Muscle layer of colon (tissue), 2 donors: ENCODE data around the gene CTRL.

Experiments
- H3K27ac ChIP-seq: one replicate; pipeline ENCODE4 v1.7.0; 2013; ENCODE audit warnings: low read depth, mild to moderate bottlenecking, low read length, moderate library complexity
- H3K27me3 ChIP-seq, 2 donors: one replicate each; pipeline ENCODE4 v1.7.0; 2013; ENCODE audit warnings: low read length in 2 of 2, mild to moderate bottlenecking in 2 of 2; ENCODE audit not compliant: insufficient read depth in 2 of 2, control insufficient read depth in 1 of 2
- H3K36me3 ChIP-seq: one replicate; pipeline ENCODE4 v1.7.0; 2013; ENCODE audit warnings: mild to moderate bottlenecking, low read length; ENCODE audit not compliant: insufficient read depth
- H3K4me1 ChIP-seq: one replicate; pipeline ENCODE4 v1.7.0; 2013; ENCODE audit warnings: mild to moderate bottlenecking, low read length; ENCODE audit not compliant: insufficient read depth
- H3K4me3 ChIP-seq, 2 donors: one replicate each; pipeline ENCODE4 v1.7.0; 2013; ENCODE audit warnings: low read length in 2 of 2, low read depth in 1 of 2, mild to moderate bottlenecking in 1 of 2, moderate library complexity in 1 of 2
- H3K9ac ChIP-seq: one replicate; pipeline ENCODE4 v1.7.0; 2013; ENCODE audit warnings: low read length
- H3K9me3 ChIP-seq: one replicate; pipeline ENCODE4 v1.7.0; 2013; ENCODE audit warnings: mild to moderate bottlenecking, low read length
- donor health status: abdominal sarcoma.
- donor health status: Adenocarcinoma of cecum.

CTRL gene

GRCh38 chr16:67957622-67958021 is 26.0 kb upstream of the CTRL start:
- Histone ChIP-seq H3K4me1 (peaks cover 10% of the 10 kb centered on the region), H3K9ac (no peak overlapping the region), H3K36me3 (peaks cover 73% of the 10 kb centered on the region), H3K27me3 (no peaks in the 10 kb centered on the region), H3K9me3 (no peaks in the 10 kb centered on the region), H3K4me3 (no peak overlapping the region), H3K27ac (no peak overlapping the region)

DNA sequence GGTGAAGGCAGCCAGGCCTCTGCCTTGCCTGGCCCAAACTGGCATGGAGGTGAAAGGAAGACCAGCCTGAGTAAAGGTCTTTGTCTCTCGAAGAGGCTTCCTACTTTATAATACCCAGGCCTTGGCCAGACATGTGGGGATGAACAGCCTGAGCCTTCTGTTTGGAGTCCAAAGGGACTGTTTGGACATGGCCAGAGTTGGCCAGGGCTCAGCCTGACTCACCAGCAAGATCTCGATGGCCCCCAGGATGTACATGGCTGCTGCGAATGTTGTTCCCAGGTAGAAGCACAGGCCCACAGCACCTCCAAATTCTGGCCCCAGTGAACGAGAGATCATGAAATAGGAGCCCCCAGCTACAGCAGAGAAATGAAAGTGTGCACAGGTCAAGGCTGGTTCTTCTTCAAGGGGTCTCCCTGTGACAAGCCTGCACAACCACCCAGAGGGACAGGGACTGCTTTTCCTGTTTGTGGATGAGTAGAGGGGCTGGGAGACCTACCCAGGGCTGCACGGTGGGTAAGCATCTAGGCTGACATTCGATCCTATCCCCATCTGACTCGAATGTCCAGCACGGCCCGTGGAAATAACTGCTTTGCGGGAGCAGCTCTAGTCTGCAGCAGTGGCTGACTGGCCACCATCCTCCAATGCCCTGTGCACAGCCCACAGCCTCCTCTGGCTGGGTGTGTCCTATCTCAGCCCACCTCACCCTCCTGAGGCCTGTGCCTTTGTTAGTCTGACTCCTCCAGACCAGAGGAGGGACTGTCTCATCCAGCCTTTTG is 22.9 kb upstream of the CTRL start:
- Histone ChIP-seq H3K36me3 (peaks cover 72% of the 10 kb centered on the region), H3K4me1 (peaks cover 23% of the 10 kb centered on the region), H3K27me3 (no peaks in the 10 kb centered on the region), H3K9me3 (no peaks in the 10 kb centered on the region), H3K27ac (no peak overlapping the region), H3K9ac (no peak overlapping the region), H3K4me3 (no peak overlapping the region)

- Histone ChIP-seq H3K27ac (no peak overlapping the region), H3K4me3 (no peak overlapping the region), H3K9ac (no peak overlapping the region), H3K27me3 (no peaks in the 10 kb centered on the region), H3K9me3 (no peaks in the 10 kb centered on the region), H3K4me1 (peaks cover 15% of the 10 kb centered on the region), H3K36me3 (peaks cover 71% of the 10 kb centered on the region)
Measured at GRCh38 chr16:67953641-67954375, 22.1 kb upstream of the CTRL start.

DNA sequence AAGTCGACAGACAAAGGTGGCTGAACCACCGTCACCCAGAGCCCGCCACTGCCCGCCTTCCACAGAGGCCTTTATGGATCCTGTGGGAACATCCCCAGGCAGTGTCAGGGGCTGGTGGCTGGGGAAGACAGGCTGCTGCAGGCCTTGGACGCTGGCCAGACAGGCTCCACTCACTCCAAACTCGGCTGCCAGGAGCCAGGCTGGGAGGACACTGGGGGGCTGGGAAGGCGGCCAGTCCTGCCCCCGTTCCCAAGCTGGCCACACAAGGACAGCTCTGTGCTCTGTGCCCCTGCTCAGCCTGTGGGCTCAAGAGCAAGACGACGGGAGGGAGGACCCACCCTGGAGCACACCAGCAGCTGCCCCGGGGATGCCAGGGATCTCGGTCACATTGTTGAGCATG is 19.8 kb upstream of the CTRL start:
- Histone ChIP-seq H3K9me3 (no peaks in the 10 kb centered on the region), H3K9ac (no peak overlapping the region), H3K36me3 (peaks cover 80% of the 10 kb centered on the region), H3K4me1 (peaks cover 13% of the 10 kb centered on the region), H3K27ac (peak overlapping the region; percentile 24), H3K4me3 (no peak overlapping the region), H3K27me3 (no peaks in the 10 kb centered on the region)

DNA sequence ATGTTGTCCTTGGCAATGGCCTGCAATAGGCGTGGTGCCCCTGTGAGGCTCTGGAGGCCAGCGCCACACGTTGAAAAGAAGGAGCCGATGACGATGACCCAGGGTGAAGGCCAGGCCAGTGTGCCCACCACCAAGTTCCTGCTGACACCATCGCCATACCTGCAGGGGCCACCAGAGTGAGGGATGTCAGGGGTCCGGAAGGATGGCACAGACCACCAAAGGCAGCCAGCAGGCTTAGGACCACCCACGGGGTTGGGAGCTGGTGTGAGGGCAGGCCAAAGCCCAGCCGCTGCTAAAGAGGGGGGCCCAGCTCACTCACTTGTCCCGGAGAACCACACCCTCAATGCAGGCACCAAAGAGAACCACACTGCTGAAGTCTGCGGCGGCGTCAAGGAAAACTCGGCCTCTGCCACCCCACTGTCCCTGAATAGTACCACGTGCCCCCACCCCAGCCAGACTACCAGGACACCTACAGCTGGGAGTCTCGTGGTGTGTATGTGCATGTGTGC is 18.7 kb upstream of the CTRL start:
- H3K9ac ChIP-seq, result no peak overlapping the region

GRCh38 chr16:67949645-67950044 is 18.0 kb upstream of the CTRL start:
- Histone ChIP-seq H3K4me3 (no peak overlapping the region), H3K27ac (no peak overlapping the region)

More for the DNA sequence above, 18.7 kb upstream of the CTRL start:
- Histone ChIP-seq H3K27me3 (no peaks in the 10 kb centered on the region), H3K36me3 (peaks cover 90% of the 10 kb centered on the region), H3K27ac (no peak overlapping the region), H3K4me3 (no peak overlapping the region), H3K9me3 (no peaks in the 10 kb centered on the region), H3K4me1 (peaks cover 14% of the 10 kb centered on the region)

DNA sequence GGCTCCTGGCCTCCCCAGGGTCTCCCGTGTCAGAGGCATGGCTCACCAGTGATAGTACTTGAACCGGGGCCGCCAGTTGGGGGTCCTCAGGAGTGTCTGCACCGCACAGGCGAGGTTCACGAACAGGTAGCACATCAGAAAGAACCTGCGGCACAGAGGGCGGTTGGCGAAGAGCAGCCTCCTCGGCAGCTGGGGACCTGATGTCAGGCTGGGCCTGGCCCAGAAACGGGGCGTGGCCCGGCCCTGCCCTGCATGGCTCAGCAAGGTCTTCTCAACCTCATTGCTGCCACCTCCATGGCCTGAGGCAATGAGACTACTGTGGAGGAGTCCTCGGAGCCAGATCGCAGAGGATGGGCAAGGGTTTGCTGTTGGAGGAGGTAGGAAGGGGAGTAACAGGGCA is 16.4 kb upstream of the CTRL start:
- H3K9ac ChIP-seq, result no peak overlapping the region
- H3K27ac ChIP-seq, result no peak overlapping the region

More at GRCh38 chr16:67949645-67950044, 18.0 kb upstream of the CTRL start:
- peaks cover 90% of the 10 kb centered on the region for H3K36me3 ChIP-seq
- H3K9ac ChIP-seq, result no peak overlapping the region
- no peaks in the 10 kb centered on the region for H3K27me3 ChIP-seq
- no peaks in the 10 kb centered on the region for H3K9me3 ChIP-seq
- H3K4me1 ChIP-seq, result peaks cover 22% of the 10 kb centered on the region

GRCh38 chr16:67946966-67947558 is 15.4 kb upstream of the CTRL start:
- Histone ChIP-seq H3K4me3 (no peak overlapping the region), H3K27ac (no peak overlapping the region), H3K36me3 (peaks cover 85% of the 10 kb centered on the region), H3K9ac (no peak overlapping the region), H3K4me1 (peaks cover 42% of the 10 kb centered on the region), H3K9me3 (no peaks in the 10 kb centered on the region), H3K27me3 (no peaks in the 10 kb centered on the region)

More for the DNA sequence above, 16.4 kb upstream of the CTRL start:
- Histone ChIP-seq H3K9me3 (no peaks in the 10 kb centered on the region), H3K27me3 (no peaks in the 10 kb centered on the region), H3K4me3 (no peak overlapping the region), H3K36me3 (peaks cover 85% of the 10 kb centered on the region), H3K4me1 (peaks cover 38% of the 10 kb centered on the region)

- Histone ChIP-seq H3K4me3 (no peak overlapping the region), H3K9me3 (no peaks in the 10 kb centered on the region), H3K4me1 (peaks cover 33% of the 10 kb centered on the region), H3K36me3 (peaks cover 75% of the 10 kb centered on the region), H3K9ac (no peak overlapping the region), H3K27me3 (no peaks in the 10 kb centered on the region), H3K27ac (no peak overlapping the region)
Measured at GRCh38 chr16:67946128-67946569, 14.5 kb upstream of the CTRL start.

GRCh38 chr16:67945392-67945933 is 13.8 kb upstream of the CTRL start:
- Histone ChIP-seq H3K9me3 (no peaks in the 10 kb centered on the region), H3K4me3 (no peak overlapping the region), H3K27ac (no peak overlapping the region), H3K9ac (no peak overlapping the region), H3K27me3 (no peaks in the 10 kb centered on the region), H3K36me3 (peaks cover 69% of the 10 kb centered on the region), H3K4me1 (peaks cover 31% of the 10 kb centered on the region)
